HG02798 (cell line): Measurements from ENCODE around the gene HMGN3.
"Not testable (repeated sequence)": the region's sequence is repeated elsewhere in the genome, so short reads cannot be mapped to it uniquely, and the experiment has no call there.

ENCODE experiments used
- ATAC-seq: cut with Tn5 transposase; IDR thresholded peaks from one replicate; pipeline ENCODE4 v1.9.1; 2021; ENCODE audit warnings: mild to moderate bottlenecking; ENCODE audit not compliant: unreplicated experiment, poor library complexity

Gene HMGN3

DNA sequence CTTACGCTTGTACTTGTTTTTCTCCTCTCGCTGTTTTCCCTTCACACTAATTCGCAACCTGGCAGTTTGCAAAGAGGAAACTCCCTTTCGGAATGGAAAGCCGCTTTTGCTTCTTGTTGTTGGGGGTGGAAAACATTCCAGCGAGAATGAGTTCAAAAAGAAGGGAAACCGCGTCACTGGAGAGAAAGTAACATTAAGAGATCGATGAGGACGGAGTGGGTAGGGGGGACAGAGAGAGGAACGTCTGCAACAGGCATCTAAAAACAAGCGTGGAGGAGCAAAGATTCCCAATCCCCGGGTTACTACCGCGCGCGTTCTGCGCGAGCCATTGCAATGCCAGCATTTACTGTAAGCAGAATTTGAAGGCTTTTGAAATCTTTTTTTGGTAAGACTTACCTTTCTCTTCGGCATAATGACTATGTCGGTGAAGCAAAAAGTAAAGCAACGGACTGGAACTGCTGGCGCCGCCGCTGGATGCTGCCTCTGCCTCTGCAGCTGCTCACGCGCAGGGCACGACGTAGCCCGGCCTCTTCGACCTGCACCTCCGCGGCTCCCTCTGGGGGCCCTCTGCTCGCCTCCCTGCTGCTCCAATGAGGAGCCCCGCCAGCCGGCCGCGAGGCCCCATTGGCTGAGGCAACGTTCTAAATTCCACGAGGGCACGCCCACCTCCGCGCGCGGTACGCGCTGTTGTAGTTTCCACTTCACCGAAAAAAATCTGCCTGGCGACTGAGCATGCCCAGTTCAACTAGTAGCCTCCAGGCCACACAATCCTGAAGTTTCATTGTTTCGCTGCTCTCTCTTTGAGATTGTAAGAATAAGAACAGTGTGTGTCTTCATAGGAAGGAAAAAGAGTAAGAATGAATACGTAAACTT lies at the start of gene HMGN3:
Gene HMGN3, minus strand, starts transcription at position 533 of the 873 bp plus-strand sequence.
- peak; percentile 95 for ATAC-seq

DNA sequence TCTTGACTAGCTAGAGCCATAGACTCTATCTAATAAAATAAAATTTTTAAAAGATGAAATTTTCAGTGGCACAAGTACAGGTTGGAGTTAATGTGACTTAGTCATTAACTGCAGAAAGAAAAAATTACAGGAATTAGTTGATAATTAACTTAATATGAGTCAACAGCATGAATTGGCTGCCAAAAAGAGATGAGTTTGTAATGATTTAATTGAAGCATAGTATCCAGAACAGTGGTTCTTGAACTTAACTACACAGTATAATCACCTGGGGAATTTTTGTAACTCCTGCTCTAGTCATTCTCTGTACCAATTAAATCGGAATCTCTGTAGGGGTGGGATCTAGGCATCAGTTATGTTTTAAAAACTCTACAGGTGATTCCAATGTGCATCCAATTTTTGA lies 46.3 kb upstream of the HMGN3 start:
- ATAC-seq = no peak

DNA sequence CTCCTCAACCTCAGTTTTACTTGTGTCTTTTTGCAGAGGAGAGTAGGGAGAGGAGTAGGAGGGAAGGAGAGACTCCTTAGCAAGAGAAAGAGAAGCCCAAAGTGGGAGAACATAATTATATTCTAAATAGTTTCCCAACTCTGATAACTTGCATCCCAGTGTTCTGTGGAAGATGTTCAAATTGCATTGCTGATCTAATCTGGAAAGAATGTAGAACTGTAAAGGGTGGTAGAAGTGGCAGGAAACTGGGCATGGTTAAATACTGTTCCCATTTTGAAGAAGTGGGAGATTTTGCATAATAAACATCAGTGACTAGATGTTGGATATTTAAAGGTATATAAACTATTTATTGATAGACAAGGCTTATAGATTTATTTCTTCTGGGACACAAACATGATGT lies 42.6 kb upstream of the HMGN3 start:
- no peak for ATAC-seq

DNA sequence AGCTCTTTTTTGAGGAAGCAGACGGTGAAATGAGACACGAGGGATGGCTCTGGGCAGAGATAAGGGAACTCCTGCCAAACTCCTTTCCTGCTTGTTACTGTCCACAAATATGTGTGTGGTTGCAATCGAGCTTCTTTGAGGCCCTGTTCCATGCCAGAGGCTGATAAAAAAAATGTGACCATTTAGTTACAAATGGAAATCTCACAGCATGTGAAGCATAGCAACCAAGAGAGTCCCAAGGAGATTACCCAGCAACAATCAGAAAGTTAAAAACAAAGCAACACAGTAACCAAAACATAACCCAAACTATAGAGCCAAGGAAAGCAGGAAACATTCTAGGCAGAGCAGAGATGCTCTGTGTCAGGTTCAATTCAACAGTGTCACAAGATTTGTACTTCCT lies 35.4 kb upstream of the HMGN3 start:
- ATAC-seq = no peak

DNA sequence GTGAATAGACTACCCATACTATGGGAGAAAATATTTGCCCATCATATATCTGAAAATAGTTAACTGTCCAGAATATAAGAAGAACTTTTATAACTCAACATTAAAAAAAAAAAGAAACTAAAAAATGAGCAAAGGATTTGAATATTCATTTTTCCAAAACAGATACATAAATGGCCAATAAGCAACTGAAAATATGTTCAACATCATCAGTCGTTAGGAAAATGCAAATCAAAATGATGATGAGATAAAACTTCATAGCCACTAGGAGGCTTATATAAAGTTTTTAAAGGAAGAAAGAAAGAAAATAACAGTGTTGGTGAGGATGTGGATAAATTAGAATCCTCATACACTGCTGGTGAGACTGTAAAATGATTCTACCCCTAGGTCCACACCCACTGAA lies 32.6 kb upstream of the HMGN3 start:
- no peak for ATAC-seq

DNA sequence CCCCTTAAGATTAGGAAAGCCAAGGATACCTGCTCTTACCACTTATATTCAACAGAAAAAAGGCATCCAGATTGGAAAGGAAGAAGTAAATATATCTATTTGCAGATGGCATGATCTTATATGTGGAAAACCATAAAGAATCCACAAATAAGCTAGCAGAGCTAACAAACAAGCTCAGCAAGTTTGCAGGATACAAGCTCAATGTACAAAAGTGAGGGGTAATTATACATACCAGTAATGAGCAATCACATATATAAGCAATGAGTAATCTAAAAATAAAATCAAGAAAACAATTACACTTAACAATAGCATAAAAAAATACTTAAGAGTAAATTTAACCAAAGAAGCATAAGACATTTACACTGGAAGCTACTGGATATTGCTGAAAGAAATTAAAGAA lies 31.6 kb upstream of the HMGN3 start:
- ATAC-seq = no peak

DNA sequence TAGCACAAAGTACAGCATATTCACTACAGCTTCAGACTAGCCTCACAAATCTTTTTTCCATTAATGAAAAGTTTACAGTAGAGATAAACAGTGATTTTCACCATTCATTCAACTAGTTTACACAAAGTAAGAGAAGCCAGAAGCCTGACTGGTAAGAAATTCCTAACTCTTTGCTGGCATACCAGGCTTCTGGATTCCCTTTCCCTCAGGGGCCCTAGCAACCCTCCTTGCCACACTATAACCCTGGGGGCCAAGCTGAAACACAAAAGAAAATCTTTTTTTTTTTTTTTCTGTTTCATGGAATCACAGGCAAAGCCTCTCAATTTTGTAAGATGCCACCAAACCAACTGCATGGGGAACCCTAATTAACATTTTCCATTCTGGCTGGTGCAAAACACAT lies 28.9 kb upstream of the HMGN3 start:
- no peak for ATAC-seq

DNA sequence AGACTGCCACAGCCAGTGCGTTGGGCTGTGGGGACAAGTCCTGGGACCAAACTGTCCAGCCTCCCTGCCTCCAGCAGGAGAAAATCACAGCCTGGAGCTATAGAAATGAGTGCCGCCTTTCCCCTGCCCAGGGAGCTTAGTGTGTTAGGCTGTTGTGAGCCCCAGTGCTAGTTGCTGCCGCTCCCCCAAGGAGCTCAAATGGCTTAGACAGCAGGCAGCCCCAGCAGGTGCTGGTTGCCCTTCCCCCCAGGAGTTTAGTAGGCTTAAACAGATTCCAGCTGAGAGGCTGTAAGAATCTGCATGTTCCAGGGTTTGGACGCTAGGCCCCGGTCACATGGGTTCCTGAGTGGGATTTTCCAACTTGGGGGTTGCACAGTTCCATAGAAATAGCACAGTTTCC lies 27.2 kb upstream of the HMGN3 start:
- no peak for ATAC-seq

DNA sequence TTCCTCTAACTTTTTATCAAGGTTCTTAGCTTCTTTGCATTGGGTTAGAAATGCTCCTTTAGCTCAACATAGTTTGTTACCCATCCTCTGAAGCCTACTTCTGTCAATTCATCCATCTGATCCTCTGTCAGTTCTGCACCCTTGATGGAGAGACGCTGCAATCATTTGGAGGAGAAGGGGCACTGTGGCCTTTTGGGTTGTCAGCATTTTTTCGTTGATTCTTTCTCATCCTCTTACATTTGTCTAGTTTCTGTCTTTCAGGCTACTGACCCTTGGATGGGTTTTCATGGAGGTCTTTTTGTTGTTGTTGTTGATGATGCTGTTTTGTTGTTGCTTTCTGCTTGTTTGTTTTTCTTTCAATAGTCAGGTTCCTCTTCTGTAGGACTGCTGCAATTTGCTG lies 26.3 kb upstream of the HMGN3 start:
- no peak for ATAC-seq

DNA sequence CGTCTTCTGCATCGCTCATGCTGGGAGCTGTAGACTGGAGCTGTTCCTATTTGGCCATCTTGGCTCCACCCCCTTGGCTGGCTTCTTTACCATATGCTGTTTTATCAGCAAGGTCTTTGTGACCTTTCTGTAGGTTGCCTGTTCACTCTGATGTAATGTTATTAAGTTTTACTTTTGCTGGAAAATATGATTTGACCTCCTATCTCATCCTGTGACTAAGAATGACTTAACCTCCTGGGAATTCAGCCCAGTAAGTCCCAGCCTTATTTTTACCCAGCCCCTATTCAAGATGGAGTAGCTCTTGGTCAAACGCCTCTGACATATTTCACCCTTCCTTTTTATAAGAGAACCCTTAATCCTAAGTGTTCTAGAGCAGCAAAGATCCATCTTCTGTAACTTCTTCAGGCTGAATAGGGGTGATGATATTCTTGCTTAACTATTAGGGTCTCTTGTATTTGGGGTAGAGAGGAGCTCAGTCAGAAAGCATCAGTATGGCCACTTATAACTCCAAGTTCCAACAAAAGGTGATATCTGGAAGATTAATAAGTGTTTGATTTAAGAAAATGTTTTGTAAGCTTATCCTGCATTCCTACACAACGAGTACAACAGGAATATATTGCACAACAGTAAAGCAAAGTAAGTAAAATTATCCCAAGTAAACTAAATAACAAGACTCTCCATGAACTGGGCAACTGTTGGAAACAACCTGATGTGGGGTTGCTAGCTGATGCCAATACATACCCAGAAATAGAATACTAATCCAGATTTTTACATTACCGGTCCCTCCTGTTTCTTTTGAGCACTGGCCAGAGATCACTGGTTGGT lies 23.1 kb upstream of the HMGN3 start:
- ATAC-seq = no peak

DNA sequence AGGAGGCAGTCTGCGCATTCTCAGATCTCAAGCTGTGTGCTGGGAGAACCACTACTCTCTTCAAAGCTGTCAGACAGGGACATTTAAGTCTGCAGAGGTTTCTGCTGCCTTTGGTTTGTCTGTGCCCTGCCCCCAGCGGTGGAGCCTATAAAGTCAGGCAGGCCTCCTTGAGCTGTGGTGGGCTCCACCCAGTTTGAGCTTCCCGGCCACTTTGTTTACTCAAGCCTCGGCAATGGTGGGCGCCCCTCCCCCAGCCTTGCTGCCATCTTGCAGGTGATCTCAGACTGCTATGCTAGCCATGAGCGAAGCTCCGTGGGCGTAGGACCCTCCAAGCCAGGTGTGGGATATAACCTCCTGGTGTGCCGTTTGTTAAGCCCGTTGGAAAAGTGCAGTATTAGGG lies 22.3 kb upstream of the HMGN3 start:
- ATAC-seq = not testable (repeated sequence)

DNA sequence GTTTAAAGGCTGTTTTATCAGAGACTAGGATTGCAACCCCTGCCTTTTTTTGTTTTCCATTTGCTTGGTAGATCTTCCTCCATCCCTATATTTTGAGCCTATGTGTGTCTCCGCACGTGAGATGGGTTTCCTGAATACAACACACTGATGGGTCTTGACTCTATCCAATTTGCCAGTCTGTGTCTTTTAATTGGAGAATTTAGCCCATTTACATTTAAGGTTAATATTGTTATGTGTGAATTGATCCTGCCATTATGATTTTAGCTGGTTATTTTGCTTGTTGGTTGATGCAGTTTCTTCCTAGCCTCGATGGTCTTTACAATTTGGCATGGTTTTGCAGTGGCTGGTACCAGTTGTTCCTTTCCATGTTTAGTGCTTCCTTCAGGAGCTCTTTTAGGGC lies 20.6 kb upstream of the HMGN3 start:
- not testable (repeated sequence) for ATAC-seq

DNA sequence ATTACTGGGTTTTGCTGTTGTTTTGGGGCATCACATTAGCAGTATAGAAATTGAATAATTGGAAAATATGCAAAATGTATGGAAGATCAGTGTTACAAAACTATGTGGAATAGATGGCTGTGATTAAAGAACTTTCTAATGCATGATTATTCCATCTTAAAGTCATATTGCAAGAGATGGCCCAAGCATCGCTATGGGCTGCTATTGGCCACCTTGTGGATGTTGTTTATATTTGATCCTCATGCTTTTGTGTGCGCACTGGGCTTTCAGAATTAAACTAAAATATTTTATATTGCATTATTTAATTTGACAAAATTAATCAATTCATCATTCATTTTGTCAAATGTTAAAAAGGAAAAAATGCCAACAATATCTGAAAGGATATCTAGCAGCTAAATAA lies 16.1 kb upstream of the HMGN3 start:
- no peak for ATAC-seq

DNA sequence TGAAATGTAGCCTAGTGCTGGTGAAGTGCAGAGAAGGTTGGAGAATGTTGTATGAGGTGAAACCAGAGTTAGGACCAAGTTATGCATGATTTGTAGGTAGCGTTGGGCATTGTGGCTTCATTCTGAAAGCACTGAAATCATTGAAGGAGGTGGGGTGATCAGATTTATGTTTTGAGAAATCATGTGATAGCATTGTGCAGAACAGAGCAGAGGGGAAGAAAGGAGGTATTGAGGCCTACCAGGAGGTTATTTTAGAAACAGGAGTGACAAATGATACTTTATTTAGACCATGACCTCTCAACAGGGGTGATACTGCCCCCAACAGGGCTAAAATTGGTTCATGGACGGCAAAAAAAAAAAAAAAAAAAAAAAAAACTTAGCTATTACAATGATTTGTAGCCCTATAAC lies 15.6 kb upstream of the HMGN3 start:
- ATAC-seq = peak; percentile 79

DNA sequence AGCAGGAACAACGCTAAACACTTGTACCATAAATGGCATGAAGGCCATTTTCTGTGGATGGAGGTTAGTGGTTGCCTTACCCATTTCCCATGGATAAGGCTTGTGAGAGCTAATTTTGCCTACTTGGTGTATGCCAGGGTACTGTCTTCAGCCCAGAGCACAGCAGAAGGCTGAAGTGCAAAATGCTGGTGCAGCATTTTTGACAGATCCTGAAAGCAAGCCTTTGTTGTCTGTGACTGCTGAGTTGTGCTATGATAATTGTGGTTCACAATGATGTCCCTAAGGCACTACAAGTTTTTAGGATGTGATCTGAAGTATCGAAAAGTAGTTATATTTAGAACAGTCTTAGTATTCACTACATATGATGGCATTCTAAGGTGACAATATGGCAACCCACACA lies 14.7 kb upstream of the HMGN3 start:
- no peak for ATAC-seq

DNA sequence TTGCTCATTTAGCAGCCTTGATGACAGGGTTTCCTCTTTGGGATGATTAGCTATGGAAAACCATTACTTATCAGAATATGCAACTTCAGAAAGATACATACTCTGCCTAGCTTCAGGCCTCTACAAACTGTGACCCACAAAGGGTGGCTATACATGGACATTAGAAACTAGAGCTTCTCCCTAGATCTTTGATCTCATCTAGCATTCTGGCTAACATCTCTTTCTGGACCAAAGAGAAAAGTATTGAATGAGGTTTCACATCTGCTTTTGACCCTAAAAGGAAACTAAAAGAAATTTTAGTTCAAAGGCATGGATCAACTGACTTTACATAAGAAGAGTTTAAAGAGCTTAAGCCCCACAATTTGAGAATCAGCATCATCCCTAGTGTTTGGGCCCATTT lies 12.4 kb upstream of the HMGN3 start:
- peak; percentile 88 for ATAC-seq

DNA sequence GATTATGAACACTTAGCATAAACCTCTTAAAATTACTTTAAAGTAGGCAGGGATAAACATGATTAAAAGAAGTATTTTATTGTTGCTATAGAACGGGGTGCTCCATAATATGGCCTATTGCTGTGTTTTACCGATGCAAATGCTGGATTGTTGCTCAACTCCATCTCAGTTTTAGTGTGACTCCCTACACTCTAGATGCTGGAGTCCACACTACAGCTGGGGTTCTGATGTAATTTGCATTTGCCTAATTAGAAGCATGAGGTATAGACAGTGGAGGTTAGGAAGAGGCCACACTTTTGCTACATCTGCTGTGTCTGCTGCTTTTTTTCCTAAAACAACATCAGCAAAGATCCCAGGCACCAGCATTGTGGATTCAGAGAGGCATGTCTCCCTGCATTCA lies 6.7 kb upstream of the HMGN3 start:
- ATAC-seq = no peak

DNA sequence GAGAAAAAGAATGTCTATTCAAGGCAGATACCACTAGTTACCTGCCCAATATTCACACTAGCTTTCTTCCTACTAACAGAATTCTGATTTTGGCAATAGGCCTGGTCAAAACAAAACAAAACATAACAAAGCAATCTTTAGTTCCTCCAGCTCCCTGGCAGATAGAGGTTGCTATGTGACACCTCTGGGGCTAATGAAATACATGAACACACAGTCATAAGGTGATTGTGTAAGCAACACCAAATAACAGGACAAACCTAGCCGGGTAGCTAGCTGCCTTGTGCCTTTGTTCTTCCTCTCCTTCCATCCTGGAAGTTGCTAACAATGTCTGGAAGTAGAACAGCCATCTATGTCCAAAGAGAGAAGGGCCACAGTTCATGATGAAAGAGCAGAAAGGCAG lies 6.0 kb upstream of the HMGN3 start:
- ATAC-seq = no peak

DNA sequence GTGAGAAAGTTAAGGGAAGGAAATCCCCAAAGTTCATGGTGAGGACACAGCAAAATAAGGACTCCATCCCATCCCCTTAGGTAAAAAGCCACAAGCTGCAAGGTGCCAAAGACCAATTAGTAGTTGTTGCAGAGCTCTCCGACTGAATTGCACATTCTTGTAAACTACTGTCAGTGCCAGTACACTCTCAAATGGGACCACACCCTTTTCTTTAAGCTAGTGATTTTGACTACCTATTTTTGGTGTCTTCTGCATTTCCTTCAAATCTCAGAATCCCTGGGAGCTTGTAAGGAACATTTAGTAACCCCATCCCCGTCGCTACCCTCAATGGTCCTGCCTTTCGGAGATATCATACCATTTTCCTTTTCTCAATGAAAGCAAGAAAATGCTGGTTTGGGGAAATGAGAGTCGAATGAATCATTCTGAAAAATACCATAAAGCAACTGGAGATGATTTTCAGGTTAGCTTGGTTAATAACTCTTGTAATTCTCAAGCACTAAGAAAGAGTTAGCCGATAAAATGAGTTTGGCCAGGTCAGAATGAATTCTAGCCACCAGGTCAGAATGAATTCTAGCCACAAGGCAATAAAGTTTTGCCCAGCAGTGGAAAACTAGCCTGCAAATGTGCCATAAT lies 5.2 kb upstream of the HMGN3 start:
- ATAC-seq = peak; percentile 66

DNA sequence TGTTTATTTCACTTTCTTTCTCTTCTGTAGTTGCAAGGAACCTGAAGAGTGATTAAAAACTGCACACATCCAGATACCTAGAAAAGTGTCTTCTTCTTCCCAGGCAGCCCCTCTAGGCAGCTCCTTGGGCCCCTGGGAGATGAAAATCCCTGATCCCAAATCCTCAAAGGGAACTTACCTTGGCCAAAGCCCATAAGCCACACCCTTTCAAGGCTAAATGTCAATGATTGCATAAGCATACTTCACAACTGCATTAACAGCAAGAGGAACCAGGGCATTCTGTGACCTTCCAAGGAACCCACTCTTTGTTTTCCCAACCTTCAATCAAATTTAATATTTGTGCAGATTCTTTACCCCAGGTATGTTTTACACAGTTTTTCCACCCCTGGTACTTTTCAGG lies 4.4 kb upstream of the HMGN3 start:
- no peak for ATAC-seq

DNA sequence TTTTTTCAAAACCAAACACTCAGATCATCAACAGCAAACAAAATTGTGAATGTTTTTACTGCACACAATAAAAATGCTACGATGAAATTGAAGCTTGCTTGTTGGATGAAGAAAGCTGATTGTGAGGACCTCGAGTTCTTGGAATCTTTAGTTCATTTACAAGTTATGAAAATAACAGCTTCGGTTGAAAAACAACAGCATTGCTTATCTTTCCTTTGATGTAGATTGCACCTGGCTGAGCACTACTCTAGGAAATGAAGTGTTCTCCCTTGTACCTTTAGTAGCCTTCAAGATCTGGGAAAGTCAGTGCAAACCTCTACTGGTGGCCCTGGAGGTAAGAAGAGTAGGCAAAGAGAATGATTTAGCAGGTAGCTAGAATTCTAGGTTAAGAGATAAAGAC lies 2.2 kb upstream of the HMGN3 start:
- no peak for ATAC-seq
